BLaER1 (cell line): ENCODE data around the gene GRIA1.

ENCODE experiments used
- H3K27ac ChIP-seq: shearing (Covaris generic); formaldehyde crosslinking; 2 replicates; pipeline ENCODE4 v1.8.1; 2022
- H3K27me3 ChIP-seq: shearing (Covaris generic); formaldehyde crosslinking; 2 replicates; pipeline ENCODE4 v1.8.1; 2022
- H3K36me3 ChIP-seq: shearing (Covaris generic); formaldehyde crosslinking; 2 replicates; pipeline ENCODE4 v1.8.1; 2022
- H3K4me1 ChIP-seq: shearing (Covaris generic); formaldehyde crosslinking; 2 replicates; pipeline ENCODE4 v1.8.1; 2022
- H3K4me2 ChIP-seq: shearing (Covaris generic); formaldehyde crosslinking; 2 replicates; pipeline ENCODE4 v1.8.1; 2022
- H3K4me3 ChIP-seq: shearing (Covaris generic); formaldehyde crosslinking; 2 replicates; pipeline ENCODE4 v1.8.1; 2022
- H3K9ac ChIP-seq: shearing (Covaris generic); formaldehyde crosslinking; 2 replicates; pipeline ENCODE4 v1.8.1; 2022
- H3K9me3 ChIP-seq: shearing (Covaris generic); formaldehyde crosslinking; 2 replicates; pipeline ENCODE4 v1.8.1; 2022
- H4K20me1 ChIP-seq: shearing (Covaris generic); formaldehyde crosslinking; 2 replicates; pipeline ENCODE4 v1.8.1; 2022
- Cebpa-rat ChIP-seq: shearing (Covaris generic); IDR thresholded peaks from 2 replicates; pipeline ENCODE4 v1.8.1; 2022

GRIA1 gene

GRCh38 chr5:153802050-153802821 is 311.8 kb downstream of the GRIA1 start:
- H3K9me3 ChIP-seq = no peaks in the 10 kb centered on the region
- no peaks in the 10 kb centered on the region for H3K27me3 ChIP-seq
- no peaks in the 10 kb centered on the region for H4K20me1 ChIP-seq
- no peaks in the 10 kb centered on the region for H3K36me3 ChIP-seq
- no peaks in the 10 kb centered on the region for H3K4me1 ChIP-seq
- H3K4me3 ChIP-seq = no peak overlapping the region
- no peak overlapping the region for H3K27ac ChIP-seq
- no peak overlapping the region for H3K9ac ChIP-seq
- TF ChIP-seq Cebpa-rat = no peak
- no peak overlapping the region for H3K4me2 ChIP-seq

- no peak for TF ChIP-seq Cebpa-rat
- no peaks in the 10 kb centered on the region for H3K9me3 ChIP-seq
- H3K27ac ChIP-seq = no peak overlapping the region
- H3K27me3 ChIP-seq = no peaks in the 10 kb centered on the region
- no peak overlapping the region for H3K4me3 ChIP-seq
- H3K9ac ChIP-seq = no peak overlapping the region
- no peaks in the 10 kb centered on the region for H4K20me1 ChIP-seq
- H3K36me3 ChIP-seq = no peaks in the 10 kb centered on the region
- no peaks in the 10 kb centered on the region for H3K4me1 ChIP-seq
- H3K4me2 ChIP-seq = no peak overlapping the region
Observed at GRCh38 chr5:153807801-153808200, 317.3 kb downstream of the GRIA1 start.

- Histone ChIP-seq H3K4me3 (no peak overlapping the region), H3K4me2 (no peak overlapping the region)
Observed at GRCh38 chr5:153809166-153809565, 318.7 kb downstream of the GRIA1 start.

DNA sequence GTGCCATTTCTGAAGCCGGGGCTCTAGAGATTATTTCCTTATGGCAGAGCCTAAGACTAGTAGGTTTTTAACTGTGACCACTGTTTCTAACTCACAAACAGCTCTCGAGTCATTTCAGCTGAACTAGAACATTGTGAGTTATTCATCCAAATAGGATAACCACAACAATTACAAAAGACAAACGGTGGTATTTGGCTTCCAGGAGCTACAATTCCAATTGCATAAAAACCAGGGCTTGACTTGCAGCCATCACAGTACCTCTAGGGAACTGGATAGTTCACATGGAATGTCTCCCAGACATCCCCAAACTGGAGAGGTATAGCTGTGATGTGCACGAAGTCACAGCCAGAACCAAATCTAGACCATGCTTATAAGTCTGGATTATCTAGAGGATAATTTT is 323.4 kb downstream of the GRIA1 start:
- Histone ChIP-seq H3K4me1 (no peaks in the 10 kb centered on the region), H3K9me3 (no peaks in the 10 kb centered on the region), H3K27me3 (no peaks in the 10 kb centered on the region), H3K4me3 (no peak overlapping the region), H3K9ac (no peak overlapping the region), H3K27ac (no peak overlapping the region), H4K20me1 (no peaks in the 10 kb centered on the region), H3K4me2 (no peak overlapping the region), H3K36me3 (no peaks in the 10 kb centered on the region)
- TF ChIP-seq Cebpa-rat = no peak

More at GRCh38 chr5:153809166-153809565, 318.7 kb downstream of the GRIA1 start:
- Histone ChIP-seq H4K20me1 (no peaks in the 10 kb centered on the region), H3K27me3 (no peaks in the 10 kb centered on the region), H3K27ac (no peak overlapping the region), H3K36me3 (no peaks in the 10 kb centered on the region), H3K4me1 (no peaks in the 10 kb centered on the region), H3K9ac (no peak overlapping the region), H3K9me3 (no peaks in the 10 kb centered on the region)
- no peak for TF ChIP-seq Cebpa-rat

- no peak overlapping the region for H3K27ac ChIP-seq
Observed at GRCh38 chr5:153816870-153817269, 326.4 kb downstream of the GRIA1 start.

DNA sequence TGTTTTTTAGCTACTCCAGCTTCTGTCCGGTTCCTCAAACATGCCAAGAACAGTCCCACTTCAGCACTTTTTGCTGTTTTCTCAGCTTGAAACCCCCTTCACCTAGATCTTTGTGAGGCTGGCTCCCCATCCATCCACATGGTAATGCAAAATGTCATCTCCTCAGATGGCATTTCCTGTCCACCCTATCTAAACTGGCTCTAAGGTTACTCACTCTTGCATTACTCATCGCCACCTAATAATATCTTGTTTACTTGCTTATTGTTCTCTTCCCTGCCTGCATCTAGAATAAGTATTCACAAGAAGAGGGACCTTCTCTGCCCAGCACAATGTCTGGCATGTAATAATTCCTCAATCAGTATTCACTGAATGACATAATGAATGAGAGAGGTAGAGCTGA is 328.2 kb downstream of the GRIA1 start:
- Histone ChIP-seq H3K36me3 (no peaks in the 10 kb centered on the region), H3K9ac (no peak overlapping the region), H3K27ac (no peak overlapping the region), H3K4me2 (no peak overlapping the region), H4K20me1 (no peaks in the 10 kb centered on the region), H3K9me3 (no peaks in the 10 kb centered on the region), H3K4me1 (no peaks in the 10 kb centered on the region), H3K4me3 (no peak overlapping the region), H3K27me3 (no peaks in the 10 kb centered on the region)
- no peak for TF ChIP-seq Cebpa-rat

More at GRCh38 chr5:153816870-153817269, 326.4 kb downstream of the GRIA1 start:
- Histone ChIP-seq H3K36me3 (no peaks in the 10 kb centered on the region), H3K9me3 (no peaks in the 10 kb centered on the region), H4K20me1 (no peaks in the 10 kb centered on the region), H3K27me3 (no peaks in the 10 kb centered on the region), H3K4me1 (no peaks in the 10 kb centered on the region), H3K4me2 (no peak overlapping the region), H3K9ac (no peak overlapping the region), H3K4me3 (no peak overlapping the region)
- TF ChIP-seq Cebpa-rat = no peak

GRCh38 chr5:153823036-153823435 is 332.6 kb downstream of the GRIA1 start:
- TF ChIP-seq Cebpa-rat = no peak
- Histone ChIP-seq H3K36me3 (no peaks in the 10 kb centered on the region), H3K27me3 (no peaks in the 10 kb centered on the region), H3K9ac (no peak overlapping the region), H3K4me2 (no peak overlapping the region), H3K9me3 (no peaks in the 10 kb centered on the region), H4K20me1 (no peaks in the 10 kb centered on the region), H3K27ac (no peak overlapping the region), H3K4me3 (no peak overlapping the region), H3K4me1 (peaks cover 8% of the 10 kb centered on the region)

GRCh38 chr5:153824909-153825308 is 334.4 kb downstream of the GRIA1 start:
- H3K9me3 ChIP-seq = no peaks in the 10 kb centered on the region
- H3K4me2 ChIP-seq = peak overlapping the region; percentile 55
- no peak overlapping the region for H3K27ac ChIP-seq
- no peaks in the 10 kb centered on the region for H3K36me3 ChIP-seq
- H4K20me1 ChIP-seq = no peaks in the 10 kb centered on the region
- H3K4me1 ChIP-seq = peaks cover 8% of the 10 kb centered on the region
- no peak overlapping the region for H3K4me3 ChIP-seq
- no peaks in the 10 kb centered on the region for H3K27me3 ChIP-seq
- no peak for TF ChIP-seq Cebpa-rat
- no peak overlapping the region for H3K9ac ChIP-seq

- no peak overlapping the region for H3K9ac ChIP-seq
- H3K27ac ChIP-seq = no peak overlapping the region
- no peaks in the 10 kb centered on the region for H4K20me1 ChIP-seq
- no peak for TF ChIP-seq Cebpa-rat
- H3K27me3 ChIP-seq = no peaks in the 10 kb centered on the region
- H3K4me1 ChIP-seq = peaks cover 8% of the 10 kb centered on the region
- no peaks in the 10 kb centered on the region for H3K36me3 ChIP-seq
- no peaks in the 10 kb centered on the region for H3K9me3 ChIP-seq
- H3K4me2 ChIP-seq = no peak overlapping the region
- no peak overlapping the region for H3K4me3 ChIP-seq
Observed at GRCh38 chr5:153827397-153827796, 336.9 kb downstream of the GRIA1 start.

DNA sequence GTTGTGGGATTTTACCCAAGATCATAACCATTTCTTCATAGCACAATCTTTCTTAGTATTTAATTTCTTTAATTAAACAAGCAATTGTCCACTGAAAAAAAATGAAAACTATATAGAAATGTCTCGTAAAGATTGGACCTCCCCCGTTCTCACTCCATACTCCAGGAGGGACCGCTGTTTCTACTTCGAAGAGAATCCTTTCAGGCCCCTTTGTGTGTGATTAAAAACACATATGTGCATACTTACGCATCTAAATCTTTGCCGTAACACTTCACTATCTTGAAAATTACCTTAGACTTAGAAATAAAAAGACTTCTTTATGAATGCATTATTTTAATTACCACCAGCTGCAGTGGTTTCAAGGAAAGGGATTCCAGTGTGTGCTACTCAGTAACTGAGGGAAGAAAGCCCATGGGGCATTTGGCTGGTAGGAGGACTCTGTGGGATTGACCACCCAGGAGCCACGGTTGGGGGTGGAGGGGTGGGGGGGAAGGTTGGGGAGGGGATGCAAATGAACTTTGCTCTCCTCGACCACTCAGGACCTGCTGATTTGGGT is 339.1 kb downstream of the GRIA1 start:
- Histone ChIP-seq H3K4me3 (no peak overlapping the region), H3K9me3 (no peaks in the 10 kb centered on the region), H3K27me3 (no peaks in the 10 kb centered on the region), H3K9ac (no peak overlapping the region), H3K4me2 (no peak overlapping the region), H3K27ac (no peak overlapping the region), H3K36me3 (no peaks in the 10 kb centered on the region), H3K4me1 (peaks cover 6% of the 10 kb centered on the region), H4K20me1 (no peaks in the 10 kb centered on the region)
- no peak for TF ChIP-seq Cebpa-rat
